GM11168 (cell line): ENCODE data around the gene ADSS2.
"Not testable (repeated sequence)": the region's sequence is repeated elsewhere in the genome, so short reads cannot be mapped to it uniquely, and the experiment has no call there.

ENCODE experiments used
- in situ Hi-C: fragments of 300-500 bp; cut with MboI; formaldehyde crosslinking; loops from one replicate; pipeline ENCODE4 v1.12.0; 2022; ENCODE audit warnings: low sequenced_read_pairs; ENCODE audit not compliant: unreplicated experiment

Gene ADSS2

DNA sequence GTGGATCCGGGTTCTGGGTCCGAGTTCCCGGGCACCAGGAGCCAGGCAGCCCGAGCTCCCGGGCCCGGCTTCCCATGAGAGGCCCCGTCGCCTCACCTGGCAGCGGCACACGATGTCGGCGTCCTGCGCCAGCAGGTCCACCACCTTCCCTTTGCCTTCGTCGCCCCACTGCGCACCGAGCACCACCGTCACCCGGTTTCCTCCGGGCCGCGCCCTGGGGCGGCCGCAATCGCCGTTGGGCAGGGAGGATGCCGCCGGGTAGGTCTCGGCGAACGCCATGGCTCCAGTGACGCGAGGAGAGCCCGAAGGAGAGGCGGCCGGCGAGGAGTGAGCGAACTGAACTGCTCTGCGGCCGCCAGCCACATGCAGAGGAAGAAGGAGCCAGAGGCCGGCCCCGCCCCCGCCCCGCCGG lies at the start of gene ADSS2:
ADSS2 (minus strand) TSS at position 371 of the 412 bp plus-strand sequence; CDS start at position 279, 92 bp downstream.
- in situ Hi-C loops, result no loop called here

DNA sequence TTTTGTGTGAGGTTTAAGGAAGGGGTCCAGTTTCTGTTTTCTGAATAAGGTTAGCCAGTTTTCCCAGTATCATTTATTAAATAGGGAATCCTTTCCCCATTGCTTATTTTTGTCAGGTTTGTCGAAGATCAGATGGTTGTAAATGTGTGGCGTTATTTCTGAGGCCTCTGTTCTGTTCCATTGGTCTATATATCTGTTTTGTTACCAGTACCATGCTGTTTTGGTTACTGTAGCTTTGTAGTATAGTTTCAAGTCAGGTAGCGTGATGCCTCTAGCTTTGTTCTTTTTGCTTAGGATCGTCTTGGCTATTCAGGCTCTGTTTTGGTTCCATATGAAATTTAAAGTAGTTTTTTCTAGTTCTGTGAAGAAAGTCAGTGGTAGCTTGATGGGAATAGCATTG lies 48.8 kb upstream of the ADSS2 start:
- in situ Hi-C loops, result not testable (repeated sequence)

DNA sequence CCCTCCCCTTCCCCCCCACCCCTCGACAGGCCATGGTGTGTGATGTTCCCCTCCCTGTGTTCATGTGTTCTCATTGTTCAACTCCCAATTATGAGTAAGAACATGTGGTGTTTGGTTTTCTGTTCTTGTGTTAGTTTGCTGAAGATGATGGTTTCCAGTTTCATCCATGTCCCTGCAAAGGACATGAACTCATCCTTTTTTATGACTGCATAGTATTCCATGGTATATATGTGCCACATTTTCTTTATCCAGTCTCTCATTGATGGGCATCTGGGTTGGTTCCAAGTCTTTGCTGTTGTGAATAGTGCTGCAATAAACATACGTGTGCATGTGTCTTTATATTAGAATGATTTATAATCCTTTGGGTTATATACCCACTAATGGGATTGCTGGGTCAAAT lies 47.8 kb upstream of the ADSS2 start:
- in situ Hi-C loops, result not testable (repeated sequence)

DNA sequence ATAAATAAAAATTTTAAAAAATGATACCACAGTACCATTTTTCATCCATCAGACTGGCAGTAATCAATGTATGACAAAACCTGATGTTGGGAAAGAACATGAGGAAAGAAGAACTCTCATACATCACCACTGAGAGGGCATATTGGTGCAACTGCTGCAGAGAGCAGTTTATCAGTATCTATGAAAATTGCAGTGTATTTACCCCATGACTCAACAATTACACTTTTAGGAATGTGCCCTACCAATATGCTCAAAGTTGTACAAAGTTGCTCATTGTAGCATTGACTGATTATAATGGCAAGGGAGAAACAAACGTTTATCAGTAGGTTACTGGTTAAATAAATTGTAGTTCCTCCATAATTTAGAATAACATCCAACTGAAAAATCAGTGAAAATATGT lies 46.1 kb upstream of the ADSS2 start:
- in situ Hi-C loops, result no loop called here

DNA sequence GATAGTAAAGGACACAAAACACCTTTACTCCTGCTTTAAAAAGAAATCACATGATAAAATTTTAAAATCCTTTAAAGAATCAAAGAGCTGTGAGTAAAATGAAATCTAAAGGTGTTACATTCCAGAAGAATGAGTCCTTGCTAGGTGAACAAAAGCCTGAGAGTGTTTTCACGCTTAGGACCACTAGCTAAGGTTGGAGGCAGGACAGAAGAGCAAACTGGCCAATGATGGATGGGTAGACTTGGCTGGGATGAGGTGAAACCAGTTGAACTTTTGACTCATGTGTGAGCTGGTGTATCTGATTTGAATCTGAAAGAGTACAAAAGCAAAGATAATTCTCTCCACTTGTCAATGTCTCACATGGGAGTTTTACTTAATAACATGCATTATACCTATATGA lies 44.5 kb upstream of the ADSS2 start:
- in situ Hi-C loops, result no loop called here

DNA sequence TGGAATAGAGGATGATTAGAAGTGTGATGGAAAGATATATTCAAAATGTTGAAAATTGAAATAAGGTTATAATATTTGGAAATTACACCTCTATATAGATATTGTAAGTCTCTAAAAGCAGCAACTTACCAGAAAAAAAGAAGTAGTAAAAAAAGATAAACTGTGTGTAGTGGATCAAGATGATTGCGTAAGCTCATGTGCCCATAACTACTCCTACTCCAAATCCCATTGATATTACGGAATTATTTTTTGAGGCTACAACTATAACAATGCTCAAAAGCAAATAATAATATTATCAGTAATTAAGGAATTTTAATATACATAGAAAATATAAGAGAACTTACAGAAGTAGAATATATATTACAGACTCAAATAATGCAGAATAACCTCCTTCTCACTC lies 42.9 kb upstream of the ADSS2 start:
- in situ Hi-C loops, result no loop called here

DNA sequence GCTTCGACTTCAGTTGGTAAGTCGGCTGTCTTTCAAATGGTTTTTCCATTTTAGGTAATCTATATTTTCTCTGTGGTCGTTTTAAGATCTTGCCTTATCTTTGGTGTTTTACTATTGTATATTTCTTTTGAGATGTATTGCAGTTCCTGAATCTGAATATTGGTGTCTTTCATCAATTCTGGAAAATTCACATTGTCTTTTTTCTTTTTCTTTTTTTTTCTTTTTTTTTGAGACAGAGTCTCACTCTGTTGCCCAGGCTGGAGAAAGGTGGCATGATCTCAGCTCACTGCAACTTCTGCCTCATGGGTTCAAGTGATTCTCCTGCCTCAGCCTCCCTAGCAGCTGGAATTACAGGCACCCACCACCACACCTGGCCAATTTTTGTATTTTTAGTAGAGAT lies 33.3 kb upstream of the ADSS2 start:
- in situ Hi-C loops, result not testable (repeated sequence)

DNA sequence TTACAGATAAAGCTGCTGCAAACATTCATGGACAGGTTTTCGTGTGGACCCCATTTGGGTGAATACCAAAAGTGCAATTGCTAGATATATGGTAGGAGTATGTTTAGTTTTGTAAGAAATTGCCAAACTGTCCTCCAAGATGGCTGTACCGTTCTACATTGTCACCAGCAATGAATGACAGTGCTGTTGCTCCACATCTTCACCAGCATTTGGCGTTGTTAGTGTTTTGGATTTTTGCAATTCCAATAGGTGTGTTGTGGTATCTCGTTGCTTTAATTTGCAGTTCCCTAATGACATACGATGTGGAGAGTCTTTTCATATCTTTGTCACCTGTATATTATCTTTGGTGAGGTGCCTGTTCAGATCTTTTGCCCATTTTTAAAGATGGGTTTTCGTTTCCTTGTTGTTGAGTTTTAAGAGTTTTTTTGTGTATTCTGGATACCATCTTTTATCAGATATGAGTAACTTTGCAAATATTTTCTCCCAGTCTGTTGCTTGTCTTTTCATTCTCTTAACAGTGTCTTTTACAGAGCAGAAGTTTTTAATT lies 21.4 kb upstream of the ADSS2 start:
- in situ Hi-C loops, result no loop called here

DNA sequence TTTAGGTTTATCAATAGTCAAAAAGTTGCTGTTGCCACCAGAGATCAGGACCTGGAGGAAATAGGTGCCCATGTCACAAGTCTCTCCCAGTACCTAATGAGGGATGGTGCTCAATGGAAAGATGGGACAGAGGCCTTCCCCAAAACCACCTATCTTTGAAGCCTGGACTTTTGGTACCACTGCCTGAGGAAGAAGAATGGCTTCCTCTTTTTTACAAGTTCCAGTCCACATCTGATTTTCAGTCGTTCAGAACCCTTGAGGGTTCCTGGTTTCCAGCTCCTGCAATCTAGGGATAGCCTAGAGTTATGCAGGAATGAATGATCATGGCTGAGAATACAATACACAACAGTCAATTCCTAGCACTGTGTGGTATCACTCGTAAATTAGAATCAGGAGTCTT lies 15.0 kb upstream of the ADSS2 start:
- in situ Hi-C loops, result no loop called here

DNA sequence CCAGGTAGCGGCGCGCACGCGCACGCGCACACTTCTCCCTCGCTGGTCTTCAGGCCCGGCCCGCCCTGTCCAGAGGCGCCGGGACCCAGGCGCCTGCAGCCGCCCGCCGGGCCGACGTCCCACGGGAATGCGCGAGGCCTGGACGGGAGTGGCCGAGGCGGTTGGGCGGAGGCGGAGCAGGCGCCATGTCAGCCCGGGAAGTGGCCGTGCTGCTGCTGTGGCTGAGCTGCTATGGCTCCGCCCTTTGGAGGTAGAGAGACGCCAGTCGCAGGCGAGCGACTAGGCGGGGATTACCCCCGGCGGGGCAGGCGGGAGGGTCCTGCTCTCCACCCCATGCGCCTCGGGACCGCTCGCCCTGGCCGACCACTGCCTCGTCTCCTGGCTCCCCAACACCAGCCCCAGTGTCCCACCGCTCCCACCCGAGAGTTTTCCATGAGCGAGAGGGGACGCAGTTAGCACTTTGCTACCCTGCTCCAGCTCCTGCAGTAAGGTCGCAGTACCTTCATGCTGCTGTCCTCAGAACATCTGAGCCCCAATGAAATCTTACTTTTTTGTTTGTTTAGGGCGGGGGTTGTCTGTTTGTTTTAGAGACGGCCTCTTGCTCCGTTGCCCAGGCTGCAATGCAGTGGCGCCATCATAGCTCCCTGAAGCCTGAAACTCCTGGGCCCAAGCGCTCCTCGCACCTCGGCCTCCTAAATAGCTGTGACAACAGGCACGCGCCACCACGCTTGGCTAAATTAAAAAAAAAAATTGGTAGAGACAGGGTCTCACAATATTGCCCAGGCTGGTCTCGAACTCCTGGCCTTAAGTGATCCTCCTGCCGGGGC lies 9.7 kb upstream of the ADSS2 start, which contains the start of gene CATSPERE:
CATSPERE (plus strand) TSS at position 29 of the 827 bp plus-strand sequence; CDS start at position 186, 157 bp downstream.
- in situ Hi-C loops, result no loop called here

DNA sequence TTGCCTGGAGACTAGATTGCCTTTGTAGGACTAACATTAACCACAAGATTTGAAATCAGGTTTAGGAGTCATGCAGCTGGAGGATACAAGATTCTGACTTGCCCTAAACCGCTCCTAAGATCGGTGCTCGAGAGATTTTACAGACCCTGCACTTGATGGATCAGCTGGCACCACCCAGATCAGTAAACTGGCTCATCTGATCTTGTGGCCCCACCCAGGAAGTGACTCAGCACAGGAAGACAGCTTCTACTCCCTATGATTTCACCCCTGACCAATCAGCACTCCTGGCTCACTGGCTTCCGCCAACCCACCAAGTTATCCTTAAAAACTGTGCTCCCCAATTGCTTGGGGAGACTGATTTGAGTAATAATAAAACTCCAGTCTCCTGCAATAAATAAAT lies 8.5 kb upstream of the ADSS2 start:
- in situ Hi-C loops, result no loop called here

DNA sequence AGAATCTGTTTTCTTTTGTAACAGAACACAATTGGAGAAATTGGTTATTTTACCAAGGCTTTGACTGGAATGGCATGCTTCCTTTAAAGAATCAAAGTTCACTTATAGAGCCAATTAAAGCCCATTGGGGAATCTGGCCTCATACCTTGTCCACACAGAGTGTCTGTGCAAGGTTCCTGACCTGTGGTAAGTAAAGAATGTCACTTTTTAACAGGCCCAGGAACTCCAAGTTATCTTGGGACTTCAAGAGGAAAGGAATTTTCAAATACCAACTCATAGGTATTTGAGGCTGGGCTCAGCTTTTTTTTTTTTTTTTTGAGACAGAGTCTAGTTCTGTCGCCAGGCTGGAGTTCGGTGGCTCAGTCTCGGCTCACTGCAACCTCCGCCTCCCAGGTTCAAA lies 7.1 kb upstream of the ADSS2 start:
- in situ Hi-C loops, result no loop called here

DNA sequence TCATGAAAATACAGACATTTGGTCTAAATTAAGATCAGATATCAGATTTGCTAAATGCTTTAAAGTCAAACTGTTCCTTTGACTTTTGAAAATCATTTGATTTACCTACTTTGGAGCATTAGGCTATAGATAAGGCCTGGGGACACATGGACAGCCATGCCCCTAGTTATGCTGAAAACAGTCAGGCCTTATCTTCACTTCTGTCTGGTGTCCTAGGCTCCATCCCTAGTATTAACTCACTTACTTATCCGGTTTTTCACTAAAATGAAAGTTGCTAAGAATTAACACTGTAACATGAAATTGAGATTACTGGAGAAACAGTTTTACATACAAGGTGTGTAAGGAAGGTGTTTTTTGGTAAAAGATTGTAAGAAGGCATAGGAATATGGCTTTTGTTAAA lies 4.9 kb upstream of the ADSS2 start:
- in situ Hi-C loops, result no loop called here

DNA sequence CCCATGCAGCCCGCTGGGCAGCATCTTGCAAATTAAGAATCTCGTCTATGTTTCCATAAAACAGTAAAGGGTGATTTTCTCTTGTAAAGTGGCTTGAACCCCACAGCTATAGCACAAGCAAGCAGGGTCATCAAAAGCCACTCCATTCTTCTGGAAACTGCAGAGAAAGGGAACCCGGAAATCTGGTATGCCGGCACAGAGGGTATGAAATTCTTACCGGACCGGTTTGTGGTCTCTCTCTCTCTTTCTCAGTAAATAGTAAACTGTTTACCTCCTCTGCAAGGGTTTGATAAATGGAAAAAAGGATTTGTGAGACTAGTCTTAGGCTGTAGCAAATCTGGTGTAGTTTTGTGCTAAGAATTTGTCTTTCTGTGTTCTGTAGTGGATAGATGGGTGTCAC lies 2.7 kb upstream of the ADSS2 start:
- in situ Hi-C loops, result no loop called here

DNA sequence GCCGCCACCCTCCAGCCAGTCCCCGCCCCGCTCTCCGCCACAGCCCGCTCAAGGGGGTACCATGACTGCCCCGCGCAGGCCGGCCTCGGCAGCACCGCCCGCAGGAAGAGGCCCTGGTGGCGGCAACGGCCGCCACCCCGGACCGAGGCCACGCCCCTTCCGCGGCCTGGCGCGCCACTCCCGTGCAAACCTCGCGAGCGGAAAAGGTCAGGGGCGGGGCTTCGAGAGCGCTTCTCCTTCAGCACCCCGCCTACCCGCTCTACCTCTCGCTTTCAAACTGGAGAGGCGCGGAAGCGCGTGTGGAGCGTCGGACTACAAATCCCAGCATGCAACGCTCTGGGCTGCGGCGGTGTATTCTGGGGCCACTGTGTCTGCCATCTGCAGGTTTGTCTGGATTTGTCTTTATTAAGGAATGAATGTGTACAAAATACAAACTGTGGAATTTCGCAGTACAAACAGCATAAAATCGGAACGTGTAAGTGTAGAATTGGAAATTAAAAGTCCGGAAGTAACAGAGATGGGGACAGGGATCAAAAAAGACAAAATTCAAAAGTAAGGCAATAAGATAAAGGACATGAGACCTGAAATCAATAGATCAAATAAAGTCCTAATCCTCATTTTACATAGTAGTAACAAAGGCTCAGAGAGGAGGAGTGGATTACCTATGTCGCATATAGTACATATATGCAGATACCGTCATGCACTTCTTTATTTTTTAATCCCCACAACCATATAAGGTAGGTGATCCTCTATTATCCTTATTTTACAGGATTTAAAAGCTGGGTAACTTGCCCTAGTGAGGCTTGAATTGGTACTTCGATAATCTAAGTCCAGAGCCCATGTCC lies 464 bp upstream of the ADSS2 start:
- in situ Hi-C loops, result no loop called here

DNA sequence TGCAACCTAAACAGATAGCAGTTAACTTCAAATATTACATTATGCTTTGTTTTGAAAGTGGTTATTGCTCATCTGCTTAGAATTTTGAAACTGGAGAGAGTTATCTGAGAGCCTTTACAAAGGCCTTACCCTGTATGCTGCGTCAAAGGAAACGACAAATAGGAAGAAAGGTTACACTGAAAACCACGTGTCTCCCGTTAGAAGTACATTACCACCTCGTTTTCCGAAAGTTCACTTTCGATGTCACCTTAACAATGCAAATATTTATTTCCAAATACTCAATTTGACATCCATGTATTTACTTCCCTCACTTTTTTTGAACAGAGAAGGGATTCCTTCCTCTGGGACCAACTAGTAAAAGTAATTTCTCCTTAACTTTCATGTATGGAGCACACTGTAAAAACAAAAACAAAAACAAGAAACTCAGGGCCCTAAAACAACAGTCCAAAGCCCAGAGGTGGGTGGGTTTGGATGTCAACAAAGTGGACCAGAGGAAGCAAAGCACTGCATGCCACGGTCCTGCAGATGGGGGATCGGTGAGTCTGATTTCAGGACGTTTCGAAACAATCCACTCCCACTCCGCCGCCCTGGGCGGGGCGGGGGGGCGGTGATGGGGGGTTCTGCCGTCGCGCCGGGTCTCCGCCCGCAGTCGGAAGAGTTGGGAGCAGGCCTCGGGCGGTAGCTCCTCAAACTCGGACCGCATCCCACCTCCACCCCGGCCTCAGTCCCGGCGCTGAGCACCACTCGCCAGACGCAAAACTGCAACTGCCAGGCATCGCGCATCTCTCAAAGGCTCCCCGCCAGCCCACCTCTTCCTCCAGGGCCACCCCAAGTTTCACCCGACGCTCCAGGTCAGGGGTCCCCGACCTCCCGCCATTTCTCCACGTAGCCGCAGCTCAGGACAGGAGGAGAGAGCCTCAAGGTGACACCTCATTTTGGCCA lies 841 bp downstream of the ADSS2 start:
- in situ Hi-C loops, result no loop called here

DNA sequence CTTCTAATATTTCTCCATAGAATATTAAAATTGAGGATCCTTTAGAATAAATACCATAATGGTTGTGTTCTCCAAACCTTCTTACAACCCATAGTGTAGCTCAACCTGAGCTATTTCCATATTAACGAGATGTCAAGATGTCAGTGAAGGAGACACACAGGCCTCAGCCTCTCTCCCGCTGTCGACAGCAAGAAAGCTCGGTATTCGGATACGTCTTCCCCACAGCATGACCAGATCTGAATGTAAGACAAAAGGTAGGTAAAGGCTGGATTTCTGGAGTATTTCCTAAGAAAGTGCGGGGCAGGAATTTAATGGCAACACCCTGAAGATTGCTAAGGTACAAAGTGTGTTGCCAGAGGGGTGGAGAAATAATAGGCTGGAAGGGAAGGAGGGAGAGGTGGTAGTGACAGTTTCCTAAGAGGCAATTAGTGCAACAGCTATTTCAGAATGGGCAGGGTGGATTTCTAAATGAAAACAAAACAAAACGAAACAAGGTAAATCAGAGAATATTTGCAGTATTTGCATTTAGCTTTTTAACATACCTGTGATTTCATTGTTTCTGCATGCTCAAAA lies 1.7 kb downstream of the ADSS2 start:
- in situ Hi-C loops, result no loop called here

DNA sequence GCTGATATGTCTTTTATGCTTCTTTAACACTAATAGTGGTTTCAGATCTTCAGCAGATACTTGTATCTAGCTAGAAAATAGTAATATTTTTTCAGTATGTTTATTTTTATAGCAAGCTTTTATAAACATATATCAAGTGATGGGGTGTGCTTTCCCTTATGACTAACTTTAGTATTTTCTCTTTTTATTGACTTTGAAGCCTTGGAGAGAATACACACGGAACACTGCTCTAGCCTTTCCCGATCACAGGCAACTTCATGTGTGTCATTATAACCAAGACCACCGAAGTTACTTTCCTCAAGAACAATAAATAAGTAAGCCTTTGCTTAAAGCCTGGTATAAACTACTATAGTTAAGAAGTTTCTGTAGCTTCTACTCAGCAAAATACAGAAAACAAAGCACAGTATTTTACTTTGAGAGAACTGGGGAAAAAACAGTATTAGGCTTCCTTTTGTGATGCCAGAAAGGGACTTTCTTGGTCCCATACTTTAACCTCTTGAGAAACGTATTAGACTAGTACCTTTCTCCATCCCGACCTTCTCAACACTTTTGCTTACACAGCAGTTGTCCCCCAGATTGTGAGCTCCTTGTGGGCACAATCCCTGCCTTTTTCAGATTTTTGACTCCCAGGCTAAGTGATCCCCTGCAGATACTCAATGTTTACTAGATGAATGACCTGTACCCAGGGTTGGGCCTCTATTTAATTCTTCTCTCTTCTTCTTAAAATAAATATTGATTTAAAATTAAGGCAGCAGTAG lies 3.3 kb downstream of the ADSS2 start:
- in situ Hi-C loops, result no loop called here

DNA sequence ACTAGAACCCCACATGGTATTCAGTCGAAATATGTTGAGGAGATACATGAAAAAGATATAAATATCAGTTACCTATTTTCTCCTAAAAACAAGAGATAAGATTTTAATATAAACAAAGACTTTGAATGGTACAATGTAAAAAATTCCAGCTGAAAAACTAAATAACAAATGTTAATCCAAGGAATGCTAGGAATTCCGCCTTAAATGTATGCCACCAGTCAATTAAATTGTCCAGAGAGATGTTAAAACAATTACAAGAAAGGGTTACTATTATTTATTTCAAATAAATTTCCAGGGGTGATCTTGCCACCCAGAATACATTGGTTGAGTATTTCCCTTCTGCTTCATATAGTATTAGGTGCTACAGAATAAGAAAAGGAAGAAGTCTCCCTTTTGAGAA lies 4.2 kb downstream of the ADSS2 start:
- in situ Hi-C loops, result no loop called here
